Heart right ventricle (tissue), 16 donors: Measurements from ENCODE around the gene PARK7. TPM values are rescaled to one million over a fixed set of nuclear protein-coding genes. Genes with fewer than 3 reads are reported as not detected.

Source experiments
- ATAC-seq, 8 donors: fragments of 200-7000 bp; cut with Tn5 transposase; one replicate each; pipeline ENCODE4 v1.9.1; 2020; ENCODE audit warnings: mild to moderate bottlenecking in 8 of 8, moderate library complexity in 8 of 8, moderate number of reproducible peaks in 1 of 8
- DNase-seq, 2 donors: peaks; one replicate each; pipeline ENCODE4 v3.0.0-alpha.2; 2020
- H3K27ac ChIP-seq, 10 donors: fragments of 200-600 bp; sonication (generic) in 2 of 10; one replicate each; pipeline versions ENCODE4 v1.5.0 to v1.8.0; 2020 to 2022; ENCODE audit warnings: mild to moderate bottlenecking in 3 of 10
- H3K27me3 ChIP-seq, 7 donors: fragments of 200-600 bp; one replicate each; pipeline ENCODE4 v1.8.0; 2021 to 2022; ENCODE audit warnings: mild to moderate bottlenecking in 2 of 7
- H3K36me3 ChIP-seq, 9 donors: fragments of 200-600 bp; sonication (generic) in 1 of 9; one replicate each; pipeline versions ENCODE4 v1.5.0 to v1.8.0; 2020 to 2022; ENCODE audit warnings: mild to moderate bottlenecking in 2 of 9
- H3K4me1 ChIP-seq, 9 donors: fragments of 200-600 bp; sonication (generic) in 1 of 9; one replicate each; pipeline versions ENCODE4 v1.5.0 to v1.8.0; 2020 to 2022; ENCODE audit warnings: mild to moderate bottlenecking in 4 of 9
- H3K4me3 ChIP-seq, 10 donors: fragments of 200-600 bp; sonication (generic) in 2 of 10; one replicate each; pipeline versions ENCODE4 v1.5.0 to v1.8.0; 2020 to 2022; ENCODE audit warnings: mild to moderate bottlenecking in 7 of 10, moderate library complexity in 2 of 10
- H3K9me3 ChIP-seq, 11 donors: fragments of 200-600 bp in 10 of 11; sonication (generic) in 2 of 11; one replicate each; pipeline versions ENCODE4 v1.5.0 to v1.8.0; 2013 to 2022; ENCODE audit warnings: mild to moderate bottlenecking in 2 of 11, control low read depth in 1 of 11, moderate library complexity in 1 of 11
- CTCF ChIP-seq, 9 donors: fragments of 200-600 bp; sonication (generic) in 2 of 9; IDR thresholded peaks; one replicate each; pipeline versions ENCODE4 v1.5.0 to v1.8.0; 2021 to 2022; ENCODE audit warnings: antibody characterized with exemption in 9 of 9, mild to moderate bottlenecking in 5 of 9, moderate library complexity in 1 of 9
- WGBS, 2 donors: extraction: QIAGEN DNeasy Blood & Tissue Kit; methylation state at CpG; one replicate each; pipeline ENCODE4 v1.1.7; 2013; ENCODE audit warnings: inconsistent platforms in 1 of 2; 5-methylcytosine and 5-hydroxymethylcytosine counted together
- intact Hi-C, 10 donors: fragments of 100-400 bp; cut with DNase I; formaldehyde crosslinking; loops; one replicate each; pipeline versions ENCODE4 v1.11.1 to v1.14.2; 2022
- polyA plus RNA-seq, 2 donors: library from polyadenylated mRNA; stranded (reverse); fragments of 200-250 nt; gene quantifications; one replicate each; pipeline ENCODE4 v1.2.3, GENCODE V29; 2013
- total RNA-seq, 10 donors: library from RNA; stranded (reverse); fragmentation: NEBNext Ultra II Directional in 3 of 10; extraction: Animal tissue kit (Norgen Biotek cat#: 25700) in 3 of 10; gene quantifications; one replicate each; pipeline versions ENCODE4 v1.2.1 to v1.2.4, GENCODE V29; 2021 to 2023
- donor health status: Arrhythmogenic right ventricular cardiomyopathy.
- donor health status: ischemic (EF 13 %, LVEDD 7.1; RV severe dilation, severe dysfunction).
- donor health status: healthy with polysubstance abuse.
- donor health status: DM: no; HTN: yes; CAD: no.
- donor health status: DM: no; HTN: no; CAD: no.
- donor health status: ischemic (EF 25% LVEDD 6.9; RV normal size, moderate dysfunction).
- donor health status: ischemic (EF 25% LVEDD 5.7; RV mildly dilated, moderate dysfunction).
- donor health status: healthy.
- donor health status: DM: yes; HTN: yes; CAD: no.
- donor health status: Ischemic cardiomyopathy.
- donor health status: ischemic (EF 35%, LVEDD 5.7; RV mildly dilated, moderate dysfunction).
- donor health status: nonischemic (EF 11% LVEDD 7.7; RV severe dilation, severe dysfunction).
- donor health status: DM: yes; HTN: yes; CAD: no.
- donor health status: PGD.
- donor health status: ischemic (EF 29% LVEDD 5.4; RV normal size, mild dysfunction).
- donor health status: nonischemic (EF 23%, LVEDD 6.1; RV moderate dilation, normal function).

Gene PARK7
- total and polyA plus RNA-seq, 12 donors: 322 to 462 (median 353) TPM

- ATAC-seq: no peak
- Histone ChIP-seq H3K4me1 (peaks cover 4 to 25% (median 21%) of the 10 kb centered on the region in 9 donors), H3K27ac (peak overlapping the region in 6 of 10 donors; percentile 51 to 84 (median 68)), H3K4me3 (no peak overlapping the region), H3K36me3 (peaks cover 0 to 21% (median 0%) of the 10 kb centered on the region in 9 donors), H3K27me3 (no peaks in the 10 kb centered on the region), H3K9me3 (no peaks in the 10 kb centered on the region)
- DNase-seq: no peak
- 95 to 97% methylated on average over 12 of the region's 12 CpGs for WGBS, 2 donors
- intact Hi-C loops: no loop called here
- no peak for TF ChIP-seq CTCF (IDR thresholded peaks at IDR 0.05)
Observed at GRCh38 chr1:8006037-8006963, 44.8 kb downstream of the PARK7 start.

GRCh38 chr1:8009043-8010002 lies 47.8 kb downstream of the PARK7 start:
- H3K27me3 ChIP-seq: no peaks in the 10 kb centered on the region
- H3K36me3 ChIP-seq: peaks cover 0 to 47% (median 7%) of the 10 kb centered on the region in 9 donors

GRCh38 chr1:8010080-8010664 lies 48.7 kb downstream of the PARK7 start:
- intact Hi-C loops: loop anchor here in 4 of 10 donors (10.0 kb wide), 1 partner anchor 335 kb away; no protein-coding TSS in a partner anchor
- H3K4me3 ChIP-seq: no peak overlapping the region
- ATAC-seq (peak in 2 of 8 donors; percentile 18 to 50), DNase-seq (peak in 1 of 2 donors; percentile 18)
- H3K4me1 ChIP-seq: peaks cover 1 to 16% (median 14%) of the 10 kb centered on the region in 9 donors
- H3K27ac ChIP-seq: no peak overlapping the region
- no peaks in the 10 kb centered on the region for H3K9me3 ChIP-seq
- 78 to 85% methylated on average over 8 of the region's 8 CpGs for WGBS, 2 donors
- H3K27me3 ChIP-seq: no peaks in the 10 kb centered on the region
- H3K36me3 ChIP-seq: peaks cover 0 to 51% (median 7%) of the 10 kb centered on the region in 9 donors
- TF ChIP-seq CTCF (IDR thresholded peaks at IDR 0.05): no peak

More at GRCh38 chr1:8009043-8010002, 47.8 kb downstream of the PARK7 start:
- intact Hi-C loops: loop anchor here in 4 of 10 donors (10.0 kb wide), 1 partner anchor 335 kb away; no protein-coding TSS in a partner anchor
- DNase-seq: no peak
- ATAC-seq: no peak
- H3K4me1 ChIP-seq: peaks cover under 1 to 19% (median 17%) of the 10 kb centered on the region in 9 donors
- 97% methylated on average over 18 of the region's 18 CpGs for WGBS, 2 donors
- H3K4me3 ChIP-seq: no peak overlapping the region
- no peaks in the 10 kb centered on the region for H3K9me3 ChIP-seq
- no peak overlapping the region for H3K27ac ChIP-seq
- TF ChIP-seq CTCF (IDR thresholded peaks at IDR 0.05): no peak
